HL-60 (cell line): ENCODE measurements around the gene CPNE2.

ENCODE experiments used
- GABPA ChIP-seq: IDR thresholded peaks from 2 replicates; pipeline ENCODE4 v1.6.1; 2012; ENCODE audit warnings: low read depth
- POLR2AphosphoS5 ChIP-seq: IDR thresholded peaks from 2 replicates; pipeline ENCODE4 v1.6.1; 2012; ENCODE audit warnings: low read depth
- TF ChIP-seq, protein P1 (sequence below): IDR thresholded peaks from one replicate; pipeline ENCODE4 v1.5.1; 2011; ENCODE audit warnings: low read length, control low read depth, inconsistent platforms; ENCODE audit not compliant: insufficient read depth

DNA sequence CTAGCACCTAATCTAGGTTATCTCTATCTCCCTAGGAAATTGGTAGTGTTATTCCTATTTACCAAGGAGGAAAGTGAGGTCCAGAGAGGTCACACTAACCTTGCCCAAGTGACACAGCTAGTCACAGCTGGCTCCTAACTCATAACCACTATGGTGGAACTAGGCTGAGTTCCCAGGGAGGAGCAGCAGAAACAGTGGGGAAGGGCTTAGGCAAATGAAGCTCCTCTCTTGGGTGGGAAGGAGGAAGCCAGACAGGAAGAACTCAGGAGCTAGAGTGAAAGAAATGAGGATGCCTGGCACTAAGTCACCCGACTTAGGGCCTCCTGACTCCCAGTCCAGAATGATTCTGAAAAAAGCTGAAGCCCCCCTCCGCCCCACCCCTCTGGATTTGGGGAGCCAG is 59.0 kb downstream of the CPNE2 start:
- TF ChIP-seq POLR2AphosphoS5 (peak; percentile 21; the same call in 1 of the 2 replicates), GABPA (no peak)
- TF ChIP-seq, protein P1, sequence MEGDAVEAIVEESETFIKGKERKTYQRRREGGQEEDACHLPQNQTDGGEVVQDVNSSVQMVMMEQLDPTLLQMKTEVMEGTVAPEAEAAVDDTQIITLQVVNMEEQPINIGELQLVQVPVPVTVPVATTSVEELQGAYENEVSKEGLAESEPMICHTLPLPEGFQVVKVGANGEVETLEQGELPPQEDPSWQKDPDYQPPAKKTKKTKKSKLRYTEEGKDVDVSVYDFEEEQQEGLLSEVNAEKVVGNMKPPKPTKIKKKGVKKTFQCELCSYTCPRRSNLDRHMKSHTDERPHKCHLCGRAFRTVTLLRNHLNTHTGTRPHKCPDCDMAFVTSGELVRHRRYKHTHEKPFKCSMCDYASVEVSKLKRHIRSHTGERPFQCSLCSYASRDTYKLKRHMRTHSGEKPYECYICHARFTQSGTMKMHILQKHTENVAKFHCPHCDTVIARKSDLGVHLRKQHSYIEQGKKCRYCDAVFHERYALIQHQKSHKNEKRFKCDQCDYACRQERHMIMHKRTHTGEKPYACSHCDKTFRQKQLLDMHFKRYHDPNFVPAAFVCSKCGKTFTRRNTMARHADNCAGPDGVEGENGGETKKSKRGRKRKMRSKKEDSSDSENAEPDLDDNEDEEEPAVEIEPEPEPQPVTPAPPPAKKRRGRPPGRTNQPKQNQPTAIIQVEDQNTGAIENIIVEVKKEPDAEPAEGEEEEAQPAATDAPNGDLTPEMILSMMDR = no peak
